OCI-LY7 (cell line): ENCODE data around the gene MAP4K1. TPM values are rescaled to one million over a fixed set of nuclear protein-coding genes. Genes with fewer than 3 reads are reported as not detected.

Experiments used
- BruUV-seq: library from RNA; stranded (reverse); fragments of 400-500 nt; replicated peaks from 2 replicates; lab custom pipeline; 2021; lab: Mats Ljungman, UMichigan
- CTCF ChIA-PET: fragments of 300-600 bp; sonication (Branson Sonifier 250); formaldehyde crosslinking; loops from one replicate; lab custom pipeline; 2022; ENCODE audit warnings: antibody characterized with exemption; ENCODE audit not compliant: unreplicated experiment; lab: Charles Lee
- POLR2A ChIA-PET: fragments of 300-600 bp; sonication (Branson Sonifier 250); formaldehyde crosslinking; loops from one replicate; lab custom pipeline; 2022; ENCODE audit warnings: antibody characterized with exemption; lab: Charles Lee
- DNase-seq: peaks from one replicate; pipeline ENCODE4 v3.0.0-alpha.2; 2015; ENCODE audit warnings: low spot score
- H2AFZ ChIP-seq: fragments of 200-600 bp; sonication (generic), shearing (Covaris generic); 2 replicates; pipeline ENCODE4 v1.6.1; 2014; ENCODE audit warnings: mild to moderate bottlenecking, antibody characterized with exemption, low read length, moderate library complexity
- H3K27ac ChIP-seq: fragments of 200-600 bp; sonication (generic); 2 replicates; pipeline ENCODE4 v1.5.1; 2014; ENCODE audit warnings: mixed run types, low read depth, mild to moderate bottlenecking, moderate library complexity, low read length, inconsistent platforms; ENCODE audit not compliant: poor library complexity, severe bottlenecking
- H3K36me3 ChIP-seq: fragments of 200-600 bp; sonication (generic); 2 replicates; pipeline ENCODE4 v1.6.1; 2014; ENCODE audit warnings: mild to moderate bottlenecking, antibody characterized with exemption, low read length, moderate library complexity, mixed read lengths; ENCODE audit not compliant: insufficient read depth
- H3K4me1 ChIP-seq: fragments of 200-600 bp; sonication (generic); 2 replicates; pipeline ENCODE4 v1.5.1; 2014; ENCODE audit warnings: mild to moderate bottlenecking, low read length; ENCODE audit not compliant: insufficient read depth, poor library complexity, severe bottlenecking
- H3K4me2 ChIP-seq: fragments of 200-600 bp; sonication (generic); 2 replicates; pipeline ENCODE4 v1.6.1; 2014; ENCODE audit warnings: mild to moderate bottlenecking, low read length
- H3K4me3 ChIP-seq: fragments of 200-600 bp; sonication (generic); 2 replicates; pipeline ENCODE4 v1.5.1; 2014; ENCODE audit warnings: mild to moderate bottlenecking, low read depth, low read length; ENCODE audit not compliant: poor library complexity, severe bottlenecking
- H3K79me2 ChIP-seq: fragments of 200-600 bp; sonication (generic); 2 replicates; pipeline ENCODE4 v1.6.1; 2016; ENCODE audit warnings: low read depth, mild to moderate bottlenecking, low read length, moderate library complexity, mixed read lengths; ENCODE audit not compliant: insufficient read depth
- H3K9me2 ChIP-seq: fragments of 200-600 bp; sonication (generic); 2 replicates; pipeline ENCODE4 v1.6.1; 2016; ENCODE audit warnings: mild to moderate bottlenecking, low read length, mixed read lengths; ENCODE audit not compliant: insufficient read depth
- H3K9me3 ChIP-seq: fragments of 200-600 bp; sonication (generic); 2 replicates; pipeline ENCODE4 v1.6.1; 2014; ENCODE audit warnings: mild to moderate bottlenecking, mixed run types, low read length, mixed read lengths
- H4K20me1 ChIP-seq: fragments of 200-600 bp; sonication (generic); 2 replicates; pipeline ENCODE4 v1.6.1; 2014; ENCODE audit warnings: mild to moderate bottlenecking, antibody characterized with exemption, low read length, moderate library complexity, mixed read lengths; ENCODE audit not compliant: insufficient read depth
- CTCF ChIP-seq: fragments of 200-600 bp; sonication (generic); conservative IDR thresholded peaks from 2 replicates; pipeline ENCODE4 v1.5.1; 2014; ENCODE audit warnings: mild to moderate bottlenecking, antibody characterized with exemption, low read length, moderate library complexity, mixed read lengths
- EZH2phosphoT487 ChIP-seq: fragments of 200-600 bp; sonication (generic); IDR thresholded peaks from 2 replicates; pipeline ENCODE4 v1.6.1; 2018; ENCODE audit warnings: low read depth, borderline replicate concordance, mild to moderate bottlenecking, mixed run types, antibody characterized with exemption, low read length, moderate library complexity, mixed read lengths
- intact Hi-C: fragments of 100-400 bp; cut with micrococcal nuclease; formaldehyde crosslinking; loops from one replicate; pipeline ENCODE4 v1.10.0; 2022; ENCODE audit not compliant: unreplicated experiment
- total RNA-seq, 2 experiments: library from RNA; depleted of rRNA in 1 of 2; stranded (reverse); fragments of >200 nt in 1 of 2; shearing (Covaris generic) in 1 of 2; gene quantifications; 2 replicates each; pipeline ENCODE4 v1.2.3, GENCODE V29; 2014 to 2022

Gene MAP4K1
- total RNA-seq, 2 experiments from 2014 or later: 102 to 331 TPM

- Histone ChIP-seq H3K27ac (no peak overlapping the region), H3K4me3 (no peak overlapping the region), H3K9me2 (no peaks in the 10 kb centered on the region), H3K79me2 (no peaks in the 10 kb centered on the region), H3K36me3 (peaks cover 25% of the 10 kb centered on the region), H2AFZ (no peak overlapping the region), H4K20me1 (no peaks in the 10 kb centered on the region), H3K4me1 (peaks cover 12% of the 10 kb centered on the region), H3K9me3 (no peaks in the 10 kb centered on the region), H3K4me2 (no peak overlapping the region)
- DNase-seq: no peak
- CTCF ChIA-PET: no interaction called here
- POLR2A ChIA-PET: no interaction called here
- intact Hi-C loops: loop anchor here (5.0 kb wide), 1 partner anchor 293 kb away; the partner anchor contains the start of genes MRPS12 and SARS2
- BruUV-seq: no TSS peak
- no peak for TF ChIP-seq CTCF
- no peak for TF ChIP-seq EZH2phosphoT487
Measured at GRCh38 chr19:38639679-38640078, 21.9 kb upstream of the MAP4K1 start.

GRCh38 chr19:38638461-38638860 is 20.7 kb upstream of the MAP4K1 start:
- no peak for TF ChIP-seq EZH2phosphoT487
- no peak for TF ChIP-seq CTCF
- BruUV-seq: no TSS peak
- CTCF ChIA-PET: interaction anchor here (0.9 kb wide), 1 partner anchor 8 kb away, joined by 3 read pairs; the partner anchor contains the start of gene ACTN4
- H3K36me3 ChIP-seq: peaks cover 32% of the 10 kb centered on the region
- H3K4me1 ChIP-seq: peaks cover 12% of the 10 kb centered on the region
- intact Hi-C loops: loop anchor here (5.0 kb wide), 1 partner anchor 294 kb away; the partner anchor contains the start of genes MRPS12 and SARS2
- H4K20me1 ChIP-seq: no peaks in the 10 kb centered on the region
- no peak overlapping the region for H3K4me2 ChIP-seq
- H3K9me3 ChIP-seq: no peaks in the 10 kb centered on the region
- no peak for DNase-seq
- no peak overlapping the region for H3K27ac ChIP-seq
- H3K9me2 ChIP-seq: no peaks in the 10 kb centered on the region
- H3K79me2 ChIP-seq: no peaks in the 10 kb centered on the region
- H3K4me3 ChIP-seq: no peak overlapping the region
- POLR2A ChIA-PET: interaction anchor here (1.4 kb wide), 1 partner anchor 20 kb away, joined by 5 read pairs; the partner anchor contains the start of genes EIF3K and MAP4K1
- no peak overlapping the region for H2AFZ ChIP-seq

GRCh38 chr19:38635483-38636399 is 18.0 kb upstream of the MAP4K1 start:
- CTCF ChIA-PET: no interaction called here
- Histone ChIP-seq H3K27ac (no peak overlapping the region), H4K20me1 (no peaks in the 10 kb centered on the region), H3K4me1 (peaks cover 12% of the 10 kb centered on the region), H3K4me3 (no peak overlapping the region), H3K9me2 (no peaks in the 10 kb centered on the region), H3K36me3 (peaks cover 55% of the 10 kb centered on the region), H2AFZ (no peak overlapping the region), H3K9me3 (no peaks in the 10 kb centered on the region), H3K4me2 (no peak overlapping the region), H3K79me2 (no peaks in the 10 kb centered on the region)
- BruUV-seq: no TSS peak
- TF ChIP-seq EZH2phosphoT487 (no peak), CTCF (no peak)
- DNase-seq: no peak
- intact Hi-C loops: loop anchor here (5.0 kb wide), 1 partner anchor 297 kb away; the partner anchor contains the start of genes MRPS12 and SARS2
- POLR2A ChIA-PET: no interaction called here
